ENCODE measurements around the gene KIF26A. TPM values are rescaled to one million over a fixed set of nuclear protein-coding genes. Genes with fewer than 3 reads are reported as not detected.

KIF26A gene
- total RNA-seq, 4 donors from 2014 or later, result 2.1 to 6.1 (median 4.6) TPM

DNA sequence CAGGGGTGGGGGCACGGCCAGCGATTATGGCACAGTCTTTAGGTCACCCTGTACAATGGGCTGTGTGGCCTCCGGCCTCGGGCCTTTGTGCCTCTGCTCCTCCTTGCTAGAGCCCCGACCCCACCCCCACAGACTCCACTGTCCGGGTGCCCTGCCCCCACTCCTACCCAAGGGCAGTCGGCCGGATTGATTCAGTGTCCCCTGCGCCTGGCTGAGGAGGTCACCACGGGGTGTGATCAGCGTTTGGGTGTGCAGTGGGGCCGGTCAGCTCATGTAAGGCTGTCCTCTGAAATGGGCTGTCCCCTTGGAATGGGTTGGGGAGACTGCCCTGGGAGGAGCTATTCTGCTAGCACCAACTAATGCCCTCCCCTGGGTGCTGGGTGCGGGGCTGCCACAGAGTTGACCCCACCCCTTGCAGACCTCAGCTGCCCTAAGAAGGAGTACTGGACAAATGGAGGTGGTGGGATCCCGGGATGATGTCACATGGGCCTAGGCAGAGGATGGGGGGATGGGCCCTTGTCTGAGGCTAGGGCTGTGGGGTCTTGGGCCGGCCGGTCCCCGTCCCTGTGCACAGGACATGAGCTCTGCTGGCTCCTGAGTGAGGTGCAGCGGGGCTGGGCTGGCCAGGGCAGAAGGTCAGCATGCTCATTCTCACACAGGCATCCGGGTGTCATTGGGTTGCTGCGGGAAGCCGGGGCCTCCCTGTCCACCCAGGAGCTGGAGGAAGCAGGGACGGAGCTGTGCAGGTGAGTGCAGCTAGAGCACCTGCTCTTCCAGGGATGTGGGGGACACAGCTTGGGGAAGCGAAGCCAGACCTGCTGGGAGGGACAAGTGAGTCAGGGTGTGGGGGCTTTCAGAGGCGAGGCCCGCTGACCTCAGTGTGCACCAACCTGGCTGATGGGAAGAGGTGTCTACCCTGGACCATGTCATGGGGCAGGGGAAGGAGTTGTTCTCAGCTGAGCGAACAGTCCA is 29.5 kb upstream of the KIF26A start:
- TF ChIP-seq POLR2AphosphoS5 (IDR thresholded peaks at IDR 0.05) (no peak), POLR2A (IDR thresholded peaks at IDR 0.05) (no peak), EP300 (IDR thresholded peaks at IDR 0.05) (no peak)
- TF ChIP-seq, protein P1, sequence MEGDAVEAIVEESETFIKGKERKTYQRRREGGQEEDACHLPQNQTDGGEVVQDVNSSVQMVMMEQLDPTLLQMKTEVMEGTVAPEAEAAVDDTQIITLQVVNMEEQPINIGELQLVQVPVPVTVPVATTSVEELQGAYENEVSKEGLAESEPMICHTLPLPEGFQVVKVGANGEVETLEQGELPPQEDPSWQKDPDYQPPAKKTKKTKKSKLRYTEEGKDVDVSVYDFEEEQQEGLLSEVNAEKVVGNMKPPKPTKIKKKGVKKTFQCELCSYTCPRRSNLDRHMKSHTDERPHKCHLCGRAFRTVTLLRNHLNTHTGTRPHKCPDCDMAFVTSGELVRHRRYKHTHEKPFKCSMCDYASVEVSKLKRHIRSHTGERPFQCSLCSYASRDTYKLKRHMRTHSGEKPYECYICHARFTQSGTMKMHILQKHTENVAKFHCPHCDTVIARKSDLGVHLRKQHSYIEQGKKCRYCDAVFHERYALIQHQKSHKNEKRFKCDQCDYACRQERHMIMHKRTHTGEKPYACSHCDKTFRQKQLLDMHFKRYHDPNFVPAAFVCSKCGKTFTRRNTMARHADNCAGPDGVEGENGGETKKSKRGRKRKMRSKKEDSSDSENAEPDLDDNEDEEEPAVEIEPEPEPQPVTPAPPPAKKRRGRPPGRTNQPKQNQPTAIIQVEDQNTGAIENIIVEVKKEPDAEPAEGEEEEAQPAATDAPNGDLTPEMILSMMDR (IDR thresholded peaks at IDR 0.05), result no peak
- H3K27ac ChIP-seq, result peak overlapping the region; percentile 81
- H3K36me3 ChIP-seq, result no peaks in the 10 kb centered on the region
- peaks cover 10% of the 10 kb centered on the region for H3K27me3 ChIP-seq
- 75% methylated on average over 4 of the region's 26 CpGs for WGBS
- DNase-seq (ENCODE audit: low spot score in 2 of 2), result peak; percentile 68 to 78
- no peaks in the 10 kb centered on the region for H3K9me3 ChIP-seq
- no peak overlapping the region for H3K4me3 ChIP-seq
- peaks cover 87% of the 10 kb centered on the region for H3K4me1 ChIP-seq

DNA sequence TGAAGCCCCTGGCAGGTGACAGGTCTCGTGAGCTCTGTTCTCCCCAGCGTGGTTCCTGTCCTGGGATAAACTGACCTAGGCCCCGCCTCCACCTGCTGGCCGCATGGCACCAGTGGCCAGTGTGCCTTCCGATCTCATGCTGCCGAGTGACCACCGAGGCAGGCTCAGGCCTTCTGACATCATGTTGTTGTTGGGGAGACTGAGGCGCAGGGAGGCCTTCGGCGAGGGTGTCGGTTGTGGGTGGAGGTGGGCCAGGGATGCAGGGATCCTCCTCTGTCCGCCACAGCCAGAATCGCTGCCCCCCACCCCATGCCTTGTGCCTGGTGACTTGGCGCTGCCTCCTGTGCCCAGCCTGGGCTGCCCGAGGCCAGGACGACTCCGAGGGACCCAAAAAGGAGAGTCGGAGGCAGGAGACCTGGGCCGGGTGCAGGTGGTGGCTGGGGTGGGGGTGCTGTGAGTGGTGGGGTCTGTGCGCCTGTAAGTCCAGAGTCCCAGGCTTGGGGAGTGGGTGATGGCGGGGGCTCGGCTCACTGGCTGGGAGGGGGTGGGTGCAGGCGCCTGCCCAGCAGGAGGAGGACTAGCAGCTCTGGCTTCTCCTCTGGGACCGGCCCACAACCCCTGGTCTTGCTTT is 28.5 kb upstream of the KIF26A start:
- Histone ChIP-seq H3K4me1 (peaks cover 77% of the 10 kb centered on the region), H3K27ac (peak overlapping the region; percentile 95), H3K27me3 (peaks cover 16% of the 10 kb centered on the region), H3K9me3 (no peaks in the 10 kb centered on the region), H3K4me3 (no peak overlapping the region), H3K36me3 (no peaks in the 10 kb centered on the region)
- DNase-seq (ENCODE audit: low spot score in 2 of 2), result peak; percentile 59 to 67
- WGBS, result 82% methylated on average over 11 of the region's 24 CpGs
- no peak for TF ChIP-seq EP300 (IDR thresholded peaks at IDR 0.05)
- TF ChIP-seq, protein P1 (IDR thresholded peaks at IDR 0.05), result no peak
- no peak for TF ChIP-seq POLR2A (IDR thresholded peaks at IDR 0.05)
- TF ChIP-seq POLR2AphosphoS5 (IDR thresholded peaks at IDR 0.05), result no peak

DNA sequence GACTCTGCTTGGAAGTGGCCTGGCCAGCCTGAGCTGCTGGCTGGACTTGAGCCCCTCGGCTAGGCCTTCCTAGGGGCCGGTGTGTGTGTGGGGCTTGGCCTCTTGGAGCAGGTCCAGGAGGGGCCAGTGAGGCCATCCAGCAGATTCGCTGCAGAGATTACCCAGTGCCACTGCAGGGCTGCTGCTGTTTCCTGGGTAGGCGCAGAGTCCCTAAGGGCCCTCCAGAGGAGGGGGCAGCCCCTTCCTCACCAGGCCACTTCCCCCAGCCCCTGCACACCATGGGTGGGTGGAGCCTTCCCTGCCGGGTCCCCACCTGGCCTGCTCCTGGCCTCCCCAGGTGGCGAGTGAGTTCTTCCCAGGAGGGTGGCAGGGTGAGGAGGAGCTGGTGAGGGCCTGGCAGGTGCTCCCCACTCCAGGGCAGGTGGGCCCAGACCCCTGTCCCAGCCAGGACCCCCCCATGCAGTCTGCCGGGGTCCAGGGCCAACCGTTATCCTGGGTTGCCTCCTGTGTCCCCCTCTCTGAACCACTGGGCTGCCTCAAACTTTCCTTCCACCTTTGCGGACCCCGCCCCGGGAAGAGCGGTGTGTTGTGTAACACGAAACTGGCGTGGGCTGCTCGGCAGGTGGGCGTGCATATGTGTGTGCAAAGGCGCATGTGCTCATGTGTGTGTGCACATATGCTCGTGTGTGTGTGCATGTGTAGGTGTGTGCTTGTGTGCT is 27.7 kb upstream of the KIF26A start:
- WGBS, result 78% methylated on average over 7 of the region's 18 CpGs
- Histone ChIP-seq H3K4me1 (peaks cover 69% of the 10 kb centered on the region), H3K27ac (peak overlapping the region; percentile 95), H3K36me3 (no peaks in the 10 kb centered on the region), H3K4me3 (no peak overlapping the region), H3K9me3 (no peaks in the 10 kb centered on the region), H3K27me3 (peaks cover 16% of the 10 kb centered on the region)
- TF ChIP-seq EP300 (IDR thresholded peaks at IDR 0.05) (no peak), POLR2AphosphoS5 (IDR thresholded peaks at IDR 0.05) (no peak), POLR2A (IDR thresholded peaks at IDR 0.05) (no peak)
- TF ChIP-seq, protein P1 (IDR thresholded peaks at IDR 0.05), result no peak
- DNase-seq (ENCODE audit: low spot score in 2 of 2), result peak in 1 of 2 donors; percentile 60

DNA sequence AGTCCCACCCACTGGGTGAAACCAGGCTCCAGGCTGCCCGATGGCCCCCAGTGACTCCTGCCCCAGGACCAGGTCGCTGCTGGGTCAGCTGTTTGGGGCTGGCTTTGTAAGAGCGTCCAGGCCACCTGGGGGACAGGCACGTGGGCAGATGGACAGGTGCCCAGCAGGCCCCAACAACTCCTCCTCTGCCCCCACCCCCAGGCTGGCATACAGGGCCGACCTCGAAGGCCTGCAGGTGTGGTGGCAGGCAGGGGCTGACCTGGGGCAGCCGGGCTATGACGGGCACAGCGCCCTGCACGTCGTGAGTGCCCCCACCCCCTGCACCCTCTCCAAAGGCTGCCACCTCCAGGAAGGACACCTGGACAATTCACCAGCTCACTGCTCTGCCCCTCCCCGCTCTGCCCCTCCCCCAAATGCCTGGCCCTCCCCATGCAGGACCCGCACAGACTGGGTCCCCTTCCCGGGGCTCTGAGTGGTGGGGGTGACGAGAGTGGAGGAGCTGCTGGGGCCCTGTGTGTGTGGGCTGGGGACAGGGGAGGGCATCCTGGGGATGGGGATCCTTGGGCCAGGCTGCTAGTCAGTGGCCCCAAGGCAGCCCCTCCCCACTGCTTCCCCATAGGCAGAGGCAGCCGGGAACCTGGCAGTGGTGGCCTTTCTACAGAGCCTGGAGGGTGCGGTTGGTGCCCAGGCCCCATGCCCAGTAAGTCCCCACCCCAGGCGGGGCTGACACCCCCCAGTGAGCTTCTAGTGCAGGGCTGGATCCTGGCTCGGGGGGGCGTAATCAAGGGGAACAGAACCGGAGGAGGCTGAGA is 26.9 kb upstream of the KIF26A start:
- Histone ChIP-seq H3K9me3 (no peaks in the 10 kb centered on the region), H3K27ac (peak overlapping the region; percentile 95), H3K27me3 (peaks cover 22% of the 10 kb centered on the region), H3K36me3 (no peaks in the 10 kb centered on the region), H3K4me3 (no peak overlapping the region), H3K4me1 (peaks cover 69% of the 10 kb centered on the region)
- DNase-seq (ENCODE audit: low spot score in 2 of 2), result peak; percentile 55 to 74
- TF ChIP-seq EP300 (IDR thresholded peaks at IDR 0.05) (no peak), POLR2AphosphoS5 (IDR thresholded peaks at IDR 0.05) (no peak), POLR2A (IDR thresholded peaks at IDR 0.05) (no peak)
- TF ChIP-seq, protein P1 (IDR thresholded peaks at IDR 0.05), result no peak
- WGBS, result 43% methylated on average over 7 of the region's 21 CpGs
